GM12878 (cell line): Measurements from ENCODE around the gene RMC1. TPM values are rescaled to one million over a fixed set of nuclear protein-coding genes. Genes with fewer than 3 reads are reported as not detected.
A peak's percentile ranks its signal among the peaks of the same experiment; 100 is the strongest.

ENCODE experiments used
- ATAC-seq: fragments of 200-7000 bp; cut with Tn5 transposase; 3 replicates; pipeline ENCODE4 v1.9.1; 2020; ENCODE audit warnings: mild to moderate bottlenecking, moderate library complexity
- BruUV-seq: library from RNA; stranded (reverse); fragments of 400-500 nt; replicated peaks from 2 replicates; lab custom pipeline; 2021; lab: Mats Ljungman, UMichigan
- CTCF ChIA-PET: fragments of 300-600 bp; sonication (Branson Sonifier 250); formaldehyde crosslinking; extraction: SDS; loops from one replicate; lab custom pipeline; 2021; ENCODE audit warnings: inconsistent platforms; lab: Yijun Ruan, JAX
- POLR2A ChIA-PET: fragments of 350-600 bp; formaldehyde crosslinking; extraction: SDS; loops from one replicate; lab custom pipeline; 2021; ENCODE audit warnings: inconsistent platforms; lab: Charles Lee
- RAD21 ChIA-PET: fragments of 300-600 bp; sonication (Branson Sonifier 250); formaldehyde crosslinking; loops from one replicate; lab custom pipeline; 2023; ENCODE audit warnings: antibody characterized with exemption; ENCODE audit not compliant: unreplicated experiment; lab: Charles Lee
- SMC1A ChIA-PET: fragments of 300-600 bp; sonication (Branson Sonifier 250); formaldehyde crosslinking; loops from one replicate; lab custom pipeline; 2023; ENCODE audit not compliant: unreplicated experiment, uncharacterized antibody; lab: Charles Lee
- DNase-seq: peaks from one replicate; pipeline ENCODE4 v3.0.0-alpha.2; 2011; ENCODE audit warnings: low read depth, low spot score
- FAIRE-seq: peaks from 3 replicates; lab custom pipeline; 2011; peaks lifted over from hg19 to GRCh38; lab: Jason Lieb, UNC
- H2AFZ ChIP-seq: 2 replicates; pipeline ENCODE4 v1.6.0; 2011; ENCODE audit warnings: low read depth, low read length, control low read depth; ENCODE audit not compliant: control insufficient read depth
- H3K27ac ChIP-seq: 2 replicates; pipeline ENCODE4 v1.5.1; 2011; ENCODE audit warnings: control low read depth; ENCODE audit not compliant: control insufficient read depth, insufficient read depth
- H3K27me3 ChIP-seq, 2 experiments: replicated peaks in 1 of 2; 2 replicates each; pipeline versions ENCODE4 v1.6.0 to v1.6.1; 2011; ENCODE audit warnings: low read length in 1 of 2; ENCODE audit not compliant: control insufficient read depth in 2 of 2, insufficient read depth in 2 of 2
- H3K36me3 ChIP-seq, 2 experiments: 2 replicates each; pipeline ENCODE4 v1.5.1; 2011; ENCODE audit warnings: low read length in 1 of 2; ENCODE audit not compliant: control insufficient read depth in 2 of 2, insufficient read depth in 2 of 2
- H3K4me1 ChIP-seq: 2 replicates; pipeline ENCODE4 v1.6.1; 2011; ENCODE audit warnings: mild to moderate bottlenecking, low read length, moderate library complexity, mixed read lengths; ENCODE audit not compliant: control insufficient read depth, insufficient read depth
- H3K4me2 ChIP-seq: 2 replicates; pipeline ENCODE4 v1.6.0; 2011; ENCODE audit warnings: control low read depth; ENCODE audit not compliant: control insufficient read depth, insufficient read depth
- H3K4me3 ChIP-seq: fragments of 200-600 bp; sonication (generic); 2 replicates; pipeline ENCODE4 v1.5.1; 2016
- H3K79me2 ChIP-seq: 2 replicates; pipeline ENCODE4 v1.6.0; 2011; ENCODE audit warnings: low read length; ENCODE audit not compliant: control insufficient read depth, insufficient read depth
- H3K9ac ChIP-seq: 2 replicates; pipeline ENCODE4 v1.8.0; 2011; ENCODE audit warnings: low read length, control low read depth, mixed read lengths; ENCODE audit not compliant: control insufficient read depth, insufficient read depth
- H3K9me3 ChIP-seq: replicated peaks from 3 replicates; pipeline ENCODE4 v1.5.1; 2011; ENCODE audit warnings: mild to moderate bottlenecking, low read length; ENCODE audit not compliant: control insufficient read depth, insufficient read depth
- H4K20me1 ChIP-seq: 2 replicates; pipeline ENCODE4 v1.6.0; 2011; ENCODE audit not compliant: control insufficient read depth, insufficient read depth
- NRF1 ChIP-seq: conservative IDR thresholded peaks from 2 replicates; pipeline ENCODE4 v1.6.1; 2011; ENCODE audit warnings: mild to moderate bottlenecking, low read depth, low read length, improper control_type of control experiment
- PAX8 ChIP-seq: fragments of 450-650 bp; IDR thresholded peaks from 2 replicates; pipeline ENCODE4 v1.6.1; 2017; ENCODE audit warnings: mild to moderate bottlenecking, moderate library complexity
- POU2F2 ChIP-seq: IDR thresholded peaks from 3 replicates; pipeline ENCODE4 v1.6.1; 2011; ENCODE audit warnings: low read depth, mild to moderate bottlenecking, low read length, borderline replicate concordance
- RB1 ChIP-seq: fragments of 450-650 bp; formaldehyde crosslinking; IDR thresholded peaks from 2 replicates; pipeline ENCODE4 v1.6.1; 2017; ENCODE audit warnings: mild to moderate bottlenecking, borderline replicate concordance
- SPI1 ChIP-seq: IDR thresholded peaks from 2 replicates; pipeline ENCODE4 v1.6.1; 2011; ENCODE audit warnings: low read depth, mild to moderate bottlenecking, low read length, moderate library complexity, borderline replicate concordance; ENCODE audit not compliant: insufficient read depth
- WGBS: methylation state at CpG from one replicate; pipeline ENCODE4 v1.1.6; 2016; ENCODE audit warnings: low lambda C conversion rate; ENCODE audit not compliant: insufficient replicate concordance, insufficient coverage; ENCODE audit errors: missing lambda C conversion rate; 5-methylcytosine and 5-hydroxymethylcytosine counted together
- in situ Hi-C: fragments of 300-500 bp; cut with MboI; formaldehyde crosslinking; loops from 9 replicates; pipeline ENCODE4 v1.14.3; 2018; ENCODE audit warnings: mixed read lengths
- intact Hi-C: fragments of 100-400 bp; cut with micrococcal nuclease; formaldehyde crosslinking; loops from one replicate; pipeline ENCODE4 v1.14.2; 2022; ENCODE audit not compliant: unreplicated experiment
- polyA plus RNA-seq, 11 experiments: library from polyadenylated mRNA; depleted of rRNA in 4 of 11; unstranded in 6 of 11; stranded (reverse) in 5 of 11; fragments of >200 nt; fragmentation: Nextera tagmentation in 4 of 11; fragmentation: Illumina TruSeq in 1 of 11; extraction: Ambion mirVana in 4 of 11; extraction: Trizol in 1 of 11; gene quantifications; 1 replicate in 1 of 11; 2 replicates in 10 of 11; pipeline versions ENCODE4 v1.2.1 to v1.2.3, GENCODE V29; 2011 to 2016; ENCODE audit warnings: inconsistent platforms in 2 of 11, missing spikeins in 2 of 11, low read depth in 1 of 11
- total RNA-seq, 4 experiments: library from RNA; depleted of rRNA in 3 of 4; stranded (reverse); fragments of >200 nt in 3 of 4; fragmentation: Illumina TruSeq in 1 of 4; extraction: Trizol in 1 of 4; gene quantifications; 2 replicates each; pipeline versions ENCODE4 v1.2.1 to v1.2.3, GENCODE V29; 2013 to 2021
- TF ChIP-seq, protein P1 (sequence below): IDR thresholded peaks from 2 replicates; pipeline ENCODE4 v1.6.1; 2012; ENCODE audit warnings: low read depth, low read length, improper control_type of control experiment
- TF ChIP-seq, protein P2 (sequence below): fragments of 450-650 bp; IDR thresholded peaks from 2 replicates; pipeline ENCODE4 v1.6.1; 2016; ENCODE audit warnings: mild to moderate bottlenecking, moderate library complexity, borderline replicate concordance

Gene RMC1
- total and polyA plus RNA-seq, 10 of the 15 experiments (the other 5 are each of a cell fraction or from before 2014, with no cell fraction given) = 8.4 to 57.6 (median 42.5) TPM

DNA sequence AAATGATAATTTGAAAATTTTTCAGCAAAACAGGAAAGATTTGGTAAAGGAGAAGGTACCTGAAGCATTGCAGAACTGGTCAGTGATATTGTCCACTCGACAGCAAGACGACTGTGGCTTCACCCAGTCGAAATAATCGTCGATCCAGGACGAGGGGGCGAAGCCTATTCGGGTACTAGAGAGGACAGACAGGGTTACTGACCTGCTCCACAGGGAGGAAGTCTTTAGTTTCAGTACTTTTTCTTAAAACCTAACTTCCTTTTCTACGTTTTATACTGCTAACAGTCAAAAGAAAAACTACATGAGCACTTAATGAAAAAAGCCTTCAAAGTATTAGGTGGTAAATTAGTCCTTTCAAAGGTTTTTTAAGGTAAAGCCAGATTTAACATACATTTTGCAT is 36.0 kb downstream of the RMC1 start:
- H3K4me3 ChIP-seq = no peak overlapping the region
- no TSS peak for BruUV-seq
- no peaks in the 10 kb centered on the region for H3K9me3 ChIP-seq
- CTCF ChIA-PET = interaction anchor here (1.0 kb wide), 1 partner anchor 58 kb away, joined by 4 read pairs; no protein-coding TSS in a partner anchor
- H3K79me2 ChIP-seq = no peaks in the 10 kb centered on the region
- H3K4me1 ChIP-seq = peaks cover 31% of the 10 kb centered on the region
- no peaks in the 10 kb centered on the region for H4K20me1 ChIP-seq
- ATAC-seq (no peak), DNase-seq (no peak), FAIRE-seq (no peak)
- peaks cover 35 to 37% of the 10 kb centered on the region in 2 experiments for H3K36me3 ChIP-seq
- no peak overlapping the region for H2AFZ ChIP-seq
- TF ChIP-seq, protein P1, sequence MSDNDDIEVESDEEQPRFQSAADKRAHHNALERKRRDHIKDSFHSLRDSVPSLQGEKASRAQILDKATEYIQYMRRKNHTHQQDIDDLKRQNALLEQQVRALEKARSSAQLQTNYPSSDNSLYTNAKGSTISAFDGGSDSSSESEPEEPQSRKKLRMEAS = no peak
- TF ChIP-seq POU2F2 = no peak
- TF ChIP-seq RB1 = no peak
- no peak for TF ChIP-seq PAX8
- TF ChIP-seq SPI1 = peak; percentile 48; the same call in 1 of the 2 replicates
- TF ChIP-seq, protein P2, sequence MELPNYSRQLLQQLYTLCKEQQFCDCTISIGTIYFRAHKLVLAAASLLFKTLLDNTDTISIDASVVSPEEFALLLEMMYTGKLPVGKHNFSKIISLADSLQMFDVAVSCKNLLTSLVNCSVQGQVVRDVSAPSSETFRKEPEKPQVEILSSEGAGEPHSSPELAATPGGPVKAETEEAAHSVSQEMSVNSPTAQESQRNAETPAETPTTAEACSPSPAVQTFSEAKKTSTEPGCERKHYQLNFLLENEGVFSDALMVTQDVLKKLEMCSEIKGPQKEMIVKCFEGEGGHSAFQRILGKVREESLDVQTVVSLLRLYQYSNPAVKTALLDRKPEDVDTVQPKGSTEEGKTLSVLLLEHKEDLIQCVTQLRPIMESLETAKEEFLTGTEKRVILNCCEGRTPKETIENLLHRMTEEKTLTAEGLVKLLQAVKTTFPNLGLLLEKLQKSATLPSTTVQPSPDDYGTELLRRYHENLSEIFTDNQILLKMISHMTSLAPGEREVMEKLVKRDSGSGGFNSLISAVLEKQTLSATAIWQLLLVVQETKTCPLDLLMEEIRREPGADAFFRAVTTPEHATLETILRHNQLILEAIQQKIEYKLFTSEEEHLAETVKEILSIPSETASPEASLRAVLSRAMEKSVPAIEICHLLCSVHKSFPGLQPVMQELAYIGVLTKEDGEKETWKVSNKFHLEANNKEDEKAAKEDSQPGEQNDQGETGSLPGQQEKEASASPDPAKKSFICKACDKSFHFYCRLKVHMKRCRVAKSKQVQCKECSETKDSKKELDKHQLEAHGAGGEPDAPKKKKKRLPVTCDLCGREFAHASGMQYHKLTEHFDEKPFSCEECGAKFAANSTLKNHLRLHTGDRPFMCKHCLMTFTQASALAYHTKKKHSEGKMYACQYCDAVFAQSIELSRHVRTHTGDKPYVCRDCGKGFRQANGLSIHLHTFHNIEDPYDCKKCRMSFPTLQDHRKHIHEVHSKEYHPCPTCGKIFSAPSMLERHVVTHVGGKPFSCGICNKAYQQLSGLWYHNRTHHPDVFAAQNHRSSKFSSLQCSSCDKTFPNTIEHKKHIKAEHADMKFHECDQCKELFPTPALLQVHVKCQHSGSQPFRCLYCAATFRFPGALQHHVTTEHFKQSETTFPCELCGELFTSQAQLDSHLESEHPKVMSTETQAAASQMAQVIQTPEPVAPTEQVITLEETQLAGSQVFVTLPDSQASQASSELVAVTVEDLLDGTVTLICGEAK = no peak
- no peak for TF ChIP-seq NRF1
- H3K4me2 ChIP-seq = no peak overlapping the region
- POLR2A ChIA-PET = interaction anchor here (0.6 to 0.9 kb wide), 2 partner anchors 33 to 812 kb away, joined by 3 read pairs; no protein-coding TSS in a partner anchor
- in situ Hi-C loops (no loop called here), intact Hi-C loops (no loop called here)
- WGBS = 33% methylated on average over 9 of the region's 9 CpGs
- SMC1A ChIA-PET = interaction anchor here (0.9 to 1.4 kb wide), 2 partner anchors 15 to 256 kb away, joined by 3 read pairs; no protein-coding TSS in a partner anchor
- no peak overlapping the region for H3K27ac ChIP-seq
- no peak overlapping the region for H3K9ac ChIP-seq
- RAD21 ChIA-PET = no interaction called here
- no peaks in the 10 kb centered on the region for H3K27me3 ChIP-seq
